SK-N-MC (cell line): ENCODE data around the gene TET2.

ENCODE experiments used
- EZH2 ChIP-seq: fragments of 200-600 bp; sonication (generic); IDR thresholded peaks from one replicate; pipeline ENCODE4 v1.6.1; 2017; ENCODE audit warnings: antibody characterized with exemption
- FOXP2 ChIP-seq: optimal IDR thresholded peaks from 2 replicates; pipeline ENCODE3; 2011; ENCODE audit warnings: mild to moderate bottlenecking, moderate library complexity; ENCODE audit not compliant: insufficient read depth; ENCODE audit errors: extremely low read length, control extremely low read depth
- POLR2AphosphoS5 ChIP-seq: IDR thresholded peaks from 2 replicates; pipeline ENCODE4 v1.6.1; 2012; ENCODE audit warnings: mild to moderate bottlenecking, low read depth, low read length, borderline replicate concordance

- no peak for TF ChIP-seq EZH2
- TF ChIP-seq POLR2AphosphoS5, result peak; percentile 85
- no peak for TF ChIP-seq FOXP2
Observed at GRCh38 chr4:105146276-105147015, at the start of gene TET2.
